Breast epithelium (tissue), 4 donors: Measurements from ENCODE around the gene MON2. TPM values are rescaled to one million over a fixed set of nuclear protein-coding genes. Genes with fewer than 3 reads are reported as not detected.
"Not testable (repeated sequence)": the region's sequence is repeated elsewhere in the genome, so short reads cannot be mapped to it uniquely, and the experiment has no call there.

Source experiments
- DNase-seq, 2 donors: peaks; one replicate each; pipeline ENCODE4 v3.0.0-alpha.2; 2019; ENCODE audit warnings: low spot score in 2 of 2
- H3K27ac ChIP-seq, 2 donors: fragments of 200-600 bp; sonication (generic) in 1 of 2; one replicate each; pipeline ENCODE4 v1.5.1; 2016 to 2019; ENCODE audit warnings: mild to moderate bottlenecking in 1 of 2
- H3K27me3 ChIP-seq, 2 donors: fragments of 200-600 bp; sonication (generic) in 1 of 2; one replicate each; pipeline versions ENCODE4 v1.5.1 to v1.6.0; 2017 to 2019; ENCODE audit warnings: control low read depth in 1 of 2, mild to moderate bottlenecking in 1 of 2
- H3K36me3 ChIP-seq: fragments of 200-600 bp; one replicate; pipeline ENCODE4 v1.5.1; 2019
- H3K4me1 ChIP-seq, 2 donors: fragments of 200-600 bp; sonication (generic); one replicate each; pipeline ENCODE4 v1.5.1; 2016 to 2019; ENCODE audit warnings: control low read depth in 1 of 2
- H3K4me3 ChIP-seq, 3 donors: fragments of 200-600 bp; sonication (generic); 1 replicate in 2 of 3; 2 replicates in 1 of 3; pipeline ENCODE4 v1.5.1; 2016 to 2019; ENCODE audit warnings: mild to moderate bottlenecking in 3 of 3, moderate library complexity in 2 of 3
- H3K9me3 ChIP-seq, 2 donors: fragments of 200-600 bp; sonication (generic) in 1 of 2; one replicate each; pipeline ENCODE4 v1.5.1; 2016 to 2019; ENCODE audit warnings: control low read depth in 1 of 2
- POLR2A ChIP-seq: fragments of 450-650 bp; IDR thresholded peaks from one replicate; pipeline ENCODE4 v1.6.1; 2016; ENCODE audit warnings: antibody characterized with exemption, mild to moderate bottlenecking, moderate library complexity
- POLR2AphosphoS5 ChIP-seq, 3 donors: sonication (generic); formaldehyde crosslinking; IDR thresholded peaks; one replicate each; pipeline ENCODE4 v1.6.1; 2017; ENCODE audit warnings: antibody characterized with exemption in 3 of 3
- intact Hi-C: fragments of 100-400 bp; cut with DNase I; formaldehyde crosslinking; loops from one replicate; pipeline ENCODE4 v1.15.1; 2023; ENCODE audit warnings: low total_unique reads
- total RNA-seq, 3 donors: library from RNA; depleted of rRNA; stranded (reverse); fragments of >200 nt; gene quantifications; one replicate each; pipeline ENCODE4 v1.1.0, GENCODE V29; 2016
- TF ChIP-seq, protein P1 (sequence below), 3 donors: fragments of 450-650 bp; IDR thresholded peaks; one replicate each; pipeline ENCODE4 v1.5.1; 2016 to 2017; ENCODE audit warnings: antibody characterized with exemption in 3 of 3, mild to moderate bottlenecking in 3 of 3, moderate library complexity in 3 of 3

The MON2 gene
- total RNA-seq, 3 donors from 2014 or later: 85.0 to 162 (median 123) TPM

DNA sequence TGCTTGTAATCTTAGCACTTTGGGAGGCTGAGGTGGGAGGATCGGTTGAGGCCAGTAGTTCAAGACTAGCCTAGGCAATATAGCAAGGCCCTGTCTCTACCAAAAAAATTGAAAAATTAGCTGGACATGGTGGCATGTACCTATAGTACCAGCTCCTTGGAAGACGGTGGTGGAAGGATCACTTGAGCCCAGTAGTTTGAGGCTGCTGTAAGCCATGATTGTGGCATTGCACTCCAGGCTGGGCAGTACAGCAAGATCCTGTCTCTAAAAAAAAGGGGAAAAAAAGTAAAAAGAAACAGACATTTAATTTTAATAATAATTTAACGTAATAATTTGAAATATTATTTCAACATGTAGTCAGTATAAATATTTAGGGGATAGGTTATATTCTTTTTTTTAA is 16.1 kb downstream of the MON2 start:
- H3K4me1 ChIP-seq: no peaks in the 10 kb centered on the region

DNA sequence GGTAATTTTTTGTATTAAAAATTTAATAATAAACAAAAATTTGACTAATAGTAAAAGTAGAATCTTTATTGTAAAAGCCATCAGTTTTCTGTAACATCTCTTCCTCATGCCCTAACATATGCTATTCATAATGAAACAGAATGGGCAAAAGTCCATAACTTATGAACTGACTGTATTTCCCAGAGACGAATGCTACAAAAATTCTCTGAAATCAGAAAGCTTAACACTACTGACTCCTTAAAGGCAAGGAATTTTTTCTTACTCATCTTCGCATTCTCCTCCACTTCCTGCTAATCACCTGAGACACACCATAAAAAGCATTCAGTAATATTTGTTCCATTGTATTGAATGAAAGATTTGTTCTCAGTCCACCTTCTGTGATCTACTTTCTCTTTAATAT is 17.6 kb downstream of the MON2 start:
- Histone ChIP-seq H3K27me3 (no peaks in the 10 kb centered on the region), H3K27ac (no peak overlapping the region), H3K9me3 (no peaks in the 10 kb centered on the region), H3K4me1 (no peaks in the 10 kb centered on the region), H3K36me3 (no peaks in the 10 kb centered on the region), H3K4me3 (no peak overlapping the region)
- TF ChIP-seq, protein P1, sequence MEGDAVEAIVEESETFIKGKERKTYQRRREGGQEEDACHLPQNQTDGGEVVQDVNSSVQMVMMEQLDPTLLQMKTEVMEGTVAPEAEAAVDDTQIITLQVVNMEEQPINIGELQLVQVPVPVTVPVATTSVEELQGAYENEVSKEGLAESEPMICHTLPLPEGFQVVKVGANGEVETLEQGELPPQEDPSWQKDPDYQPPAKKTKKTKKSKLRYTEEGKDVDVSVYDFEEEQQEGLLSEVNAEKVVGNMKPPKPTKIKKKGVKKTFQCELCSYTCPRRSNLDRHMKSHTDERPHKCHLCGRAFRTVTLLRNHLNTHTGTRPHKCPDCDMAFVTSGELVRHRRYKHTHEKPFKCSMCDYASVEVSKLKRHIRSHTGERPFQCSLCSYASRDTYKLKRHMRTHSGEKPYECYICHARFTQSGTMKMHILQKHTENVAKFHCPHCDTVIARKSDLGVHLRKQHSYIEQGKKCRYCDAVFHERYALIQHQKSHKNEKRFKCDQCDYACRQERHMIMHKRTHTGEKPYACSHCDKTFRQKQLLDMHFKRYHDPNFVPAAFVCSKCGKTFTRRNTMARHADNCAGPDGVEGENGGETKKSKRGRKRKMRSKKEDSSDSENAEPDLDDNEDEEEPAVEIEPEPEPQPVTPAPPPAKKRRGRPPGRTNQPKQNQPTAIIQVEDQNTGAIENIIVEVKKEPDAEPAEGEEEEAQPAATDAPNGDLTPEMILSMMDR (IDR thresholded peaks at IDR 0.05): no peak
- no peak for DNase-seq
- intact Hi-C loops: no loop called here

More for the DNA sequence above, 16.1 kb downstream of the MON2 start:
- Histone ChIP-seq H3K4me3 (no peak overlapping the region), H3K27me3 (no peaks in the 10 kb centered on the region), H3K27ac (no peak overlapping the region), H3K36me3 (no peaks in the 10 kb centered on the region), H3K9me3 (no peaks in the 10 kb centered on the region)
- TF ChIP-seq, protein P1 (IDR thresholded peaks at IDR 0.05): no peak
- TF ChIP-seq POLR2A: no peak
- TF ChIP-seq POLR2AphosphoS5 (IDR thresholded peaks at IDR 0.05): no peak
- DNase-seq: no peak
- intact Hi-C loops: no loop called here

DNA sequence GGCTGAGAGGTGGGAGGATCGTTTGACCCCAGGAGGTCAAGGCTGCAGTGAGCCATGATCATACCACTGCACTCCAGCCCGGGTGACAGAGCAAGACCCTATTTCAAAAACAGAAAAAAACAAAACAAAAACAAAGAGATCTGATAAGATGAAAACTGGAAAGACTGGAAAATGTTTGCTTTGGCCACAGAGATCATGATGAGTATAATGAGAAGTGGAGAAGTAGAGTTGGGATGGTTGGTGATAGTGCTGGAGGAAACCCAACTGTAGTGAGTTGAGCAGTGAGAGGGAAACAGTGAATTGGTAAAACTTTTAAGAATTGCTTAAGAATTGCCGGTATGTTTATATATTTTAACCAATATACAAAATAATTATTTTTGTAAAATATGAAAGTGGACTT is 39.2 kb downstream of the MON2 start:
- no peak for TF ChIP-seq POLR2AphosphoS5 (IDR thresholded peaks at IDR 0.05)
- TF ChIP-seq, protein P1 (IDR thresholded peaks at IDR 0.05): no peak
- TF ChIP-seq POLR2A: no peak
- Histone ChIP-seq H3K27me3 (no peaks in the 10 kb centered on the region), H3K36me3 (no peaks in the 10 kb centered on the region), H3K9me3 (no peaks in the 10 kb centered on the region), H3K27ac (no peak overlapping the region), H3K4me1 (no peaks in the 10 kb centered on the region), H3K4me3 (no peak overlapping the region)
- intact Hi-C loops: no loop called here
- no peak for DNase-seq

DNA sequence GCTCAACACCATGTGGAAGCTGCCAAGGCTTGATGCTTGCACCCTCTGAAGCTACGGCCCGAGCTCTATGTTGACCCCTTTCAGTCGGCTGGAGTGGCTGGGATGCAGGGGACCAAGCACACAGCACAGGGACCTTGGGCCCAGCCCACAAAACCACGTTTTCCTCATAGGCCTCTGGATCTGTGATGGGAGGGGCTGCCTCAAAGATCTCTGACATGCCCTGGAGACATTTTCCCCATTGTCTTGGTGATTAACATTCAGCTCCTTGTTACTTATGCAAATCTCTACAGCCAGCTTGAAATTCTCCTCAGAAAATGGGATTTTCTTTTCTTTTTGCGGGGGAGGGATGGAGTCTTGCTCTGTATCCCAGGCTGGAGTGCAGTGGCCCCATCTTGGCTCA is 46.3 kb downstream of the MON2 start:
- DNase-seq: no peak
- no peaks in the 10 kb centered on the region for H3K27me3 ChIP-seq
- intact Hi-C loops: no loop called here
- H3K36me3 ChIP-seq: no peaks in the 10 kb centered on the region
- H3K4me3 ChIP-seq: no peak overlapping the region
- H3K27ac ChIP-seq: no peak overlapping the region
- TF ChIP-seq, protein P1 (IDR thresholded peaks at IDR 0.05): no peak
- no peak for TF ChIP-seq POLR2AphosphoS5 (IDR thresholded peaks at IDR 0.05)
- H3K9me3 ChIP-seq: no peaks in the 10 kb centered on the region
- no peaks in the 10 kb centered on the region for H3K4me1 ChIP-seq

DNA sequence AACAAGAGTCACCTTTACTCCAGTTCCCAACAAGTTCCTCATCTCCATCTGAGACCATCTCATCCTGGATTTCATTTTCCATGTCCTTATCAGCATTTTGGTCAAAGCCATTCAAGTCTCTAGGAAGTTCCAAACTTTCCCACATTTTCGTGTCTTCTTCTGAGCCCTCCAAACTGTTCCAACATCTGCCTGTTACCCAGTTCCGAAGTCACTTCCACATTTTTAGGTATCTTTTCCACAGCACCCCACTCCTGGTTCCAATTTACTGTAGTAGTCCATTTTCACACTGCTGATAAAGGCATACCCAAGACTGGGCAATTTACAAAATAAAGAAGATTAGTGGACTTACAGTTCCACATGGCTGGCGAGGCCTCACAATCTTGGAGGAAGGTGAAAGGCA is 47.5 kb downstream of the MON2 start:
- H3K36me3 ChIP-seq, intact Hi-C loops, H3K27me3 ChIP-seq, H3K4me1 ChIP-seq, DNase-seq, H3K9me3 ChIP-seq, H3K4me3 ChIP-seq, H3K27ac ChIP-seq: not testable (repeated sequence)

DNA sequence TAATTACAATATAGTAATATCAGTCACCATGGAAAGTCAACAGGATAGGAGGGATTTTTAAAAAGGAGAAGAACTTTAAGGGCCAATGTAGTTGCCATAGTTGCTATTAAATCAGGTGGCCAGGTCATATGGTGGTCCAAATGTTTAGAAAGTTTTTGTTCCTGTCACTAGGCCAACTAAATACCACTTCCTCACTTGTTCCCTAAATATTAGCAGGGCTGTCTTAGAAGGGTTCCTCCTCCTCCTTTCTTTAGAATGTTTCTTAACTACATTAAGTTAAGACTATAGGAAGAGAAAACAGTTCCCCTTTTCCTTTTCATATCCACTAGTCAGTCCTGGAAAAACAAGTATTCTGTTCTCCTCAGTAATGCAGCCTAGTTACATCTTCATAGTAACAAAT is 50.3 kb downstream of the MON2 start:
- H3K27ac ChIP-seq: no peak overlapping the region
- no peak for DNase-seq
- intact Hi-C loops: no loop called here
- no peaks in the 10 kb centered on the region for H3K36me3 ChIP-seq
- H3K9me3 ChIP-seq: no peaks in the 10 kb centered on the region
- no peaks in the 10 kb centered on the region for H3K27me3 ChIP-seq
- no peaks in the 10 kb centered on the region for H3K4me1 ChIP-seq
- TF ChIP-seq POLR2AphosphoS5 (IDR thresholded peaks at IDR 0.05) (no peak), POLR2A (no peak)
- TF ChIP-seq, protein P1 (IDR thresholded peaks at IDR 0.05): no peak
- no peak overlapping the region for H3K4me3 ChIP-seq
